RWPE1 (cell line): ENCODE results near the gene OSM.

Experiments used
- CTCF ChIA-PET: fragments of 350-600 bp; sonication (Branson Sonifier 250); formaldehyde crosslinking; extraction: SDS; loops from one replicate; lab custom pipeline; 2021; lab: Yijun Ruan, JAX
- POLR2A ChIA-PET: fragments of 400-600 bp; formaldehyde crosslinking; extraction: SDS; loops from one replicate; lab custom pipeline; 2020; ENCODE audit warnings: antibody characterized with exemption; ENCODE audit not compliant: low non-redundant PET; lab: Yijun Ruan, JAX
- DNase-seq: peaks from one replicate; pipeline ENCODE4 v3.0.0; 2012; ENCODE audit warnings: low spot score
- H3K27ac ChIP-seq: fragments of 450-650 bp; 2 replicates; pipeline ENCODE4 v1.5.1; 2017
- CTCF ChIP-seq: fragments of 450-650 bp; conservative IDR thresholded peaks from 2 replicates; pipeline ENCODE4 v1.5.1; 2017; ENCODE audit warnings: low read depth, mild to moderate bottlenecking

Gene OSM

GRCh38 chr22:30289980-30290313 lies 23.3 kb upstream of the OSM start:
- ChIA-PET POLR2A (no interaction called here), CTCF (interaction anchor here (0.6 to 1.3 kb wide), 3 partner anchors 27 to 97 kb away, joined by 3 read pairs; partner anchors contain the start of gene RNF215)
- TF ChIP-seq CTCF: no peak
- H3K27ac ChIP-seq: peak overlapping the region; percentile 95
- no peak for DNase-seq

- CTCF ChIA-PET: interaction anchor here (0.6 to 1.8 kb wide), 7 partner anchors 26 to 160 kb away, joined by 3 to 4 read pairs (median 3); partner anchors contain the start of gene RNF215
- TF ChIP-seq CTCF: no peak
- DNase-seq: peak; percentile 98
- H3K27ac ChIP-seq: peak within 1 kb of the TSS; percentile 95
- POLR2A ChIA-PET: interaction anchor here (0.6 kb wide), 1 partner anchor 87 kb away, joined by 6 read pairs; no protein-coding TSS in a partner anchor
Observed at GRCh38 chr22:30289141-30289979, 22.7 kb upstream of the OSM start, which contains the start of gene CASTOR1. CASTOR1 (minus strand) TSS chr22:30289505; CDS start chr22:30289497, 8 bp downstream.

- peak overlapping the region; percentile 95 for H3K27ac ChIP-seq
- ChIA-PET POLR2A (interaction anchor here (0.6 kb wide), 1 partner anchor 88 kb away, joined by 6 read pairs; no protein-coding TSS in a partner anchor), CTCF (interaction anchor here (0.6 to 2.0 kb wide), 14 partner anchors 9 to 160 kb away, joined by 3 to 17 read pairs (median 4); partner anchors contain the start of genes RNF215 and TBC1D10A)
- DNase-seq: no peak
- no peak for TF ChIP-seq CTCF
Observed at GRCh38 chr22:30288419-30289140, 21.9 kb upstream of the OSM start.

- peak overlapping the region; percentile 95 for H3K27ac ChIP-seq
- DNase-seq: peak; percentile 65
Observed at GRCh38 chr22:30287648-30288418, 21.2 kb upstream of the OSM start.

More at GRCh38 chr22:30287648-30288418, 21.2 kb upstream of the OSM start:
- POLR2A ChIA-PET: no interaction called here
- TF ChIP-seq CTCF: peak; percentile 79
- CTCF ChIA-PET: interaction anchor here (0.5 to 2.0 kb wide), 17 partner anchors 10 to 179 kb away, joined by 3 to 17 read pairs (median 4); partner anchors contain the start of genes RNF215 and TBC1D10A
